Measurements from ENCODE around the gene CACNA2D1.

CACNA2D1 gene

GRCh38 chr7:82343716-82344115 is 99.9 kb downstream of the CACNA2D1 start:
- no peak for DNase-seq (ENCODE audit: low read depth)

- no peak for DNase-seq (ENCODE audit: low read depth)
These were observed 103.6 kb downstream of the CACNA2D1 start for GRCh38 chr7:82339958-82340357.

- no peak for DNase-seq (ENCODE audit: low read depth)
These were observed 107.7 kb downstream of the CACNA2D1 start for GRCh38 chr7:82335927-82336326.

- no peak for DNase-seq (ENCODE audit: low read depth)
These were observed 108.6 kb downstream of the CACNA2D1 start for GRCh38 chr7:82335001-82335400.

GRCh38 chr7:82331234-82331633 is 112.3 kb downstream of the CACNA2D1 start:
- DNase-seq (ENCODE audit: low read depth): no peak

- DNase-seq (ENCODE audit: low read depth): no peak
These were observed 112.8 kb downstream of the CACNA2D1 start for GRCh38 chr7:82330706-82331215.

GRCh38 chr7:82327898-82328297 is 115.7 kb downstream of the CACNA2D1 start:
- DNase-seq (ENCODE audit: low read depth): no peak

- no peak for DNase-seq (ENCODE audit: low read depth)
These were observed 118.2 kb downstream of the CACNA2D1 start for GRCh38 chr7:82325416-82325815.

- DNase-seq (ENCODE audit: low read depth): no peak
These were observed 119.8 kb downstream of the CACNA2D1 start for GRCh38 chr7:82323806-82324205.

- no peak for DNase-seq (ENCODE audit: low read depth)
These were observed 123.9 kb downstream of the CACNA2D1 start for GRCh38 chr7:82319674-82320118.

- no peak for DNase-seq (ENCODE audit: low read depth)
These were observed 124.8 kb downstream of the CACNA2D1 start for GRCh38 chr7:82318786-82319185.

GRCh38 chr7:82317760-82318159 is 125.8 kb downstream of the CACNA2D1 start:
- no peak for DNase-seq (ENCODE audit: low read depth)

GRCh38 chr7:82317257-82317721 is 126.3 kb downstream of the CACNA2D1 start:
- no peak for DNase-seq (ENCODE audit: low read depth)

- no peak for DNase-seq (ENCODE audit: low read depth)
These were observed 130.3 kb downstream of the CACNA2D1 start for GRCh38 chr7:82313269-82313668.

- DNase-seq (ENCODE audit: low read depth): no peak
These were observed 130.9 kb downstream of the CACNA2D1 start for GRCh38 chr7:82312646-82313045.

GRCh38 chr7:82305347-82306005 is 138.1 kb downstream of the CACNA2D1 start:
- no peak for DNase-seq (ENCODE audit: low read depth)

- DNase-seq (ENCODE audit: low read depth): no peak
These were observed 148.7 kb downstream of the CACNA2D1 start for GRCh38 chr7:82294865-82295264.

- DNase-seq (ENCODE audit: low read depth): no peak
These were observed 149.2 kb downstream of the CACNA2D1 start for GRCh38 chr7:82294382-82294784.

GRCh38 chr7:82293467-82293866 is 150.1 kb downstream of the CACNA2D1 start:
- no peak for DNase-seq (ENCODE audit: low read depth)

- no peak for DNase-seq (ENCODE audit: low read depth)
These were observed 151.6 kb downstream of the CACNA2D1 start for GRCh38 chr7:82291931-82292330.

GRCh38 chr7:82289889-82290288 is 153.7 kb downstream of the CACNA2D1 start:
- no peak for DNase-seq (ENCODE audit: low read depth)

- no peak for DNase-seq (ENCODE audit: low read depth)
These were observed 154.4 kb downstream of the CACNA2D1 start for GRCh38 chr7:82289152-82289535.

GRCh38 chr7:82286798-82287140 is 156.8 kb downstream of the CACNA2D1 start:
- DNase-seq (ENCODE audit: low read depth): no peak

All from HS-5 (cell line).